ENCODE results near the gene RSPH1.

Gene RSPH1

GRCh38 chr21:42423685-42424084 lies 72.3 kb downstream of the RSPH1 start:
- DNase-seq, result no peak

GRCh38 chr21:42423197-42423675 lies 72.8 kb downstream of the RSPH1 start:
- peak; percentile 31 to 48 for DNase-seq

Measured in CD4-positive, alpha-beta T cell treated with Interleukin-1 beta for 1 hour (primary cell).